ENCODE measurements around the gene RFXANK. TPM values are rescaled to one million over a fixed set of nuclear protein-coding genes. Genes with fewer than 3 reads are reported as not detected.

Gene RFXANK
- total and polyA plus RNA-seq, 2 donors (not counting 1 experiment from before 2014, with no cell fraction given), result 77.9 to 100 TPM

DNA sequence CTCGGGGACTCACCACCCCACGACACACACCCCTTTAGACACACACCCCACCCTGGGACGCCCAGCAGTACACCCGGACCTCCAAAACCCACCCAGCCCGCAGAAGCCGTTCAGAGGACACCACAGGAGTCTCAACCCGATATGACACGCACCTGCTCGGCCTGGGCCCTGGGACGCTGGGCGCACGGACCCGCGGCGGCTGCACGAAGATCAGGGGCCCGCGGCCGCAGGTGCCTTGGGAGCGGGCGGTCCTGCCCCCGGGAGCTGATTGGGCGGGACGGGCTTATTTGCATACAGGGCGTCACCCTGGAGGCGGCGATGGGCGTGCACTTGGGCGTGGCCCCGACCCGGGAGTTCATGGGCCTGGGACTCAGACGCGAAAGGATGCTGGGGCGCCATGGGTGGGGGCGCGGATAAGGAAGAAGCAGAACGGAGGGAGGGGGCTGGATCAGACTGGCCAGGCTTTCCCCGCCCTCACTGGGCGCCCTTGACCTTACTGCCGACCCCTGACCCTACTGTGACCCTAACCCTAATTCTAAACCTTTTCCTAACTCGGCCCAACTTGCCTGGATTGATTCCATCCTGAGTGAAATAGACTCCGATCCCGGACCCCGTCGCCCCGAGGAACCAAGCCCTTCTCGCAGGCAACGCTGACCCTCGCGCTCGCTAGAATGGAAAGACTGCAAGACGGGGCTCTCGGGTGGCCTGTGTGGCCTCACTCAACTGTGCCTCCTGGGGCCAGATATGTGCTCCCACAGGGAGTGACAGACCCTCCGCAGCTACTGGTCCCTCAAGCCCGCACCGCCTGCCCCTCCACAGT, 21.8 kb upstream of the RFXANK start, which contains the start of gene MEF2B:
MEF2B (minus strand) TSS at position 211 of the 820 bp plus-strand sequence. CDS start 19,528 bp downstream, outside the sequence.
- Histone ChIP-seq H3K27ac (ENCODE audit: low read length in 2 of 2) (no peak within 1 kb of the TSS), H3K36me3 (replicated peaks in 1 of 2; ENCODE audit: control extremely low read depth in 1 of 2, control insufficient read depth in 1 of 2, extremely low read depth in 1 of 2, insufficient read depth in 2 of 2, low read length in 1 of 2) (no peaks in the 10 kb centered on the region), H3K27me3 (replicated peaks in 1 of 4; ENCODE audit: control extremely low read depth in 1 of 4, control insufficient read depth in 3 of 4, insufficient read depth in 4 of 4, low read length in 3 of 4) (peaks cover 0 to 18% (median 2%) of the 10 kb centered on the region in 4 experiments), H3K9me3 (ENCODE audit: control extremely low read depth in 1 of 3, control insufficient read depth in 2 of 3, insufficient read depth in 1 of 3, low read length in 2 of 3) (peaks cover 0 to 11% (median 0%) of the 10 kb centered on the region in 3 donors), H3K4me3 (ENCODE audit: control extremely low read depth in 1 of 5, extremely low read depth in 1 of 5, insufficient read depth in 1 of 5, low read depth in 2 of 5, low read length in 4 of 5) (peak within 1 kb of the TSS; percentile 7 to 46 (median 26)), H3K4me2 (replicated peaks; ENCODE audit: low read depth, low read length, poor library complexity, severe bottlenecking) (peak within 1 kb of the TSS; percentile 84), H3K79me2 (ENCODE audit: control insufficient read depth, insufficient read depth, low read length) (no peaks in the 10 kb centered on the region), H2AFZ (ENCODE audit: insufficient read depth, low read depth, low read length, poor library complexity, severe bottlenecking) (peak within 1 kb of the TSS; percentile 36), H3K4me1 (ENCODE audit: control insufficient read depth in 2 of 2, insufficient read depth in 2 of 2, low read length in 2 of 2) (peaks cover 13 to 29% of the 10 kb centered on the region in 2 donors), H3K9ac (ENCODE audit: low read length) (peak within 1 kb of the TSS; percentile 27), H4K20me1 (ENCODE audit: control insufficient read depth, insufficient read depth, low read length, poor library complexity, severe bottlenecking) (no peaks in the 10 kb centered on the region)
- TF ChIP-seq, protein P1, sequence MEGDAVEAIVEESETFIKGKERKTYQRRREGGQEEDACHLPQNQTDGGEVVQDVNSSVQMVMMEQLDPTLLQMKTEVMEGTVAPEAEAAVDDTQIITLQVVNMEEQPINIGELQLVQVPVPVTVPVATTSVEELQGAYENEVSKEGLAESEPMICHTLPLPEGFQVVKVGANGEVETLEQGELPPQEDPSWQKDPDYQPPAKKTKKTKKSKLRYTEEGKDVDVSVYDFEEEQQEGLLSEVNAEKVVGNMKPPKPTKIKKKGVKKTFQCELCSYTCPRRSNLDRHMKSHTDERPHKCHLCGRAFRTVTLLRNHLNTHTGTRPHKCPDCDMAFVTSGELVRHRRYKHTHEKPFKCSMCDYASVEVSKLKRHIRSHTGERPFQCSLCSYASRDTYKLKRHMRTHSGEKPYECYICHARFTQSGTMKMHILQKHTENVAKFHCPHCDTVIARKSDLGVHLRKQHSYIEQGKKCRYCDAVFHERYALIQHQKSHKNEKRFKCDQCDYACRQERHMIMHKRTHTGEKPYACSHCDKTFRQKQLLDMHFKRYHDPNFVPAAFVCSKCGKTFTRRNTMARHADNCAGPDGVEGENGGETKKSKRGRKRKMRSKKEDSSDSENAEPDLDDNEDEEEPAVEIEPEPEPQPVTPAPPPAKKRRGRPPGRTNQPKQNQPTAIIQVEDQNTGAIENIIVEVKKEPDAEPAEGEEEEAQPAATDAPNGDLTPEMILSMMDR (IDR thresholded peaks at IDR 0.05), result no peak
- TF ChIP-seq EZH2 (IDR thresholded peaks at IDR 0.05; ENCODE audit: borderline replicate concordance, insufficient read depth, low read depth, low read length, poor library complexity, severe bottlenecking), result no peak
- Mint-ChIP-seq H3K27ac (peak within 1 kb of the TSS; percentile 56), H3K4me3 (peak within 1 kb of the TSS; percentile 82), H3K27me3 (peaks cover 8% of the 10 kb centered on the region), H3K4me1 (peaks cover 34% of the 10 kb centered on the region), H3K9me3 (ENCODE audit: insufficient read depth) (no peaks in the 10 kb centered on the region)
- ChIA-PET CTCF (interaction anchor here (1.0 to 13.6 kb wide), 4 partner anchors 13 to 320 kb away, joined by 3 to 285 read pairs (median 4); no protein-coding TSS in a partner anchor), POLR2A (interaction anchor here (1.4 to 1.8 kb wide), 2 partner anchors 9 to 13 kb away, joined by 4 to 8 read pairs; no protein-coding TSS in a partner anchor)
- ATAC-seq (ENCODE audit: low read depth) (peak; percentile 95), DNase-seq (peak; percentile 88)
- WGBS (ENCODE audit: insufficient coverage), result 15% methylated on average over 56 of the region's 56 CpGs
- intact Hi-C loops (cut with micrococcal nuclease), result loop anchor here (1.0 kb wide), 2 partner anchors 10 to 32 kb away; partner anchors contain the start of gene TMEM161A

All from B cell (primary cell).